Myocyte (in vitro differentiated cells): ENCODE results near the gene MAST4. TPM values are rescaled to one million over a fixed set of nuclear protein-coding genes. Genes with fewer than 3 reads are reported as not detected.

Experiments
- DNase-seq: peaks from one replicate; pipeline ENCODE4 v3.0.0-alpha.2; 2012; ENCODE audit warnings: low read depth
- total RNA-seq: library from RNA; depleted of rRNA; stranded (reverse); fragments of >200 nt; gene quantifications from 2 replicates; pipeline ENCODE4 v1.2.3, GENCODE V29; 2014

Gene MAST4
- total RNA-seq, 1 donor from 2014 or later, result 7.6 TPM

DNA sequence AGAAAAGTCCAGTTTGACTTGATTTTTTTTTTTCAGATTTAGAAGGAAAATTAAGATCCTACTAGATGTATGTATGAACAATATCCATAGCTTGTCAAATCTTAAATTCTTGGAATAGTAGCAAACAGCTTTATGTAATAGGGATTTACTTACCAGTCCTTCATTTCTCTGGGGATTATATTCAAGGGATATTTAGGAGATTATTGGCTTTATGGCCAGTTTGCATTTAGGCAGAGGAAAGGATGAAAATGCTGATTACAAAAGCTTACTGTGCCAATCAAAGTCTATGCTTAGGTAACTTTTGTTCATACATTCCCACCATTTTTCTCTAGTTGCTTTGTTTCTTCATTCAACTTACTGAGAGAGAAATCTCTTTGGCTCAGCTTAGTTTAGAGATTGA is 47.9 kb downstream of the MAST4 start:
- DNase-seq, result no peak

DNA sequence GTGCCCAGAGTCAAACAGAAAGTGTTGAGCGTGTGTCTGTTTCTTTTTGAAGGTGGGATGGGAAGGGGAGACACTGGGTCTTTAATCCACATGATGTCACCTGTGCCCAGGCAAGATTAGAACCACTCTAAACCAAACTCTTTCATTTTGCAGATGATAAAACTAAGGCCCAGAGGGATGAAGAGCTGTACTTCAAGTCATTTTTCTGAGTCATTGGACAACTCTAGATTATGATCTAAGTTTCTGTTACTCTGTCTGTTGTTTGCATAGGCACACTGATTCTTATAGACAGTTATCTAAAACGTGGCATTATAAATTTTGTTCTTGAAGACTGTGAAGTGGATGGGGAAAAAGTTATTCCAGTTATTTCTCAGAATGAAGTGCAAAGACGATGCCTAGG is 48.8 kb downstream of the MAST4 start:
- DNase-seq, result no peak

DNA sequence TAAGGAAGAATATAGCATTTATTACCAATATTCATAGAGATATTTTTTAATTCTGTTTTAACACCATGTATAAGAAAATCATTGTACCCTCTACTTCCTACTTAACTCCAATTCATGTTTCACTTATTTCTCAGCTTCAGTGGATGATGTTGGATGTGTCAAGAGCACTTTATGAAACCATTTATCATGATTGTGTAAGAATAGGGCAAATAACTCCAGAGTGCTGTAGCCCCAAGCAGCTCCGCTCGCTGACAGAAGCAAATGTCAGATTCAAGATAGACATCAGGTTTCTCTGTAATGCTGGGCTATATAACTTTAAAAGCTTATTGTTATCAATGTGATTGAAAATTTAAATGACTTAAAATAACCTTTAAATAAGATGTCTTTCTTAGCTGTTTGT is 50.4 kb downstream of the MAST4 start:
- DNase-seq, result no peak

DNA sequence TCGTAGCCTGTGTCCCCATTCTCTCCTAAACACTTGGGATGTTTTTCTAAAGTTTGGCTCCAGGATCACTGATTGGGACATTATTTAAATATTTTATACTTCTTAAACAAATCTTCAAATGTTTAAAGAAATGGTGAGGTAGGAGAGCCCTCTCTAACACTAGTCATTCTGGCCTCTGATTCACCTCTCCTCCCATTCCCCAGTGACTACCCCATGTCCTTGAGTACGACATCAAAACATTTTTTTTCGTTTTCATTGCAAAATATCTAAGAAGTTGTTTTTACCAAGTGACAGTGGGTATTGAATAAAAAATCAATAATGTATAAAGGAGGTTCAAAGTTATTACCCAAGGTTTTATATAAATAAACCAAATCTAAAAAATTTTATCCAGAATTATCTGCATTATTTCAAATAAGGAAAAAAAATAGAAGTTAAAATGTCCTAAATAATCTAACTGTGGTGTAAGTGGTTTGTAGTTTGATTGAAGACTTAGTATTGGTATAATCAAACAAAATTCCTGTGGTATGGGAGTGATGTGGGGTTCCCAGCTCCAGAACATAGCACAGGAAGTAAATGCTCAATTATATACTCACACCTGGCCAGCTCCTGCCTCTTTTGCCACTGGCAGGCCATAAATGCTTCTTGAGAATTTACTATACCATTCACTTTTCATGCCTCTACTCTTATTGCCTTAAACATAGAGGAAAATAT is 51.1 kb downstream of the MAST4 start:
- no peak for DNase-seq

DNA sequence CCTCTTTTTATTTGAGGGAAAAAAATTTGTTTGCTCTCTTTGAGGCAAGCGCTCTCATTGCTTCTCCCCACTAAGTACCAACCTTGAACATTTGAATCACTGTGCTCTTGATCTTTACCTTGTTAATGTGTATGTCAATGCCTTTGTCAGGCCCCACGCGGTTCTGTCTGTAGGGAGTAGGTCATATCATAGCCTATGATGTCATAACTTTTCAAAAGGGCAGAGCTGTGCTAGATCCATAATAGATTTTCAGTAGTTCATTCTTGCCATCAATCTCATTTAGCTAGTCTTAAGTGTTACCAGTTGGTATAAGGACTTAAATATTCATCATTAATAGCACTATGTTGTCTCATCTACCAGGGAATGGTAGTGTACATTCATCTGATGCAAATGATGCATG is 56.6 kb downstream of the MAST4 start:
- no peak for DNase-seq

DNA sequence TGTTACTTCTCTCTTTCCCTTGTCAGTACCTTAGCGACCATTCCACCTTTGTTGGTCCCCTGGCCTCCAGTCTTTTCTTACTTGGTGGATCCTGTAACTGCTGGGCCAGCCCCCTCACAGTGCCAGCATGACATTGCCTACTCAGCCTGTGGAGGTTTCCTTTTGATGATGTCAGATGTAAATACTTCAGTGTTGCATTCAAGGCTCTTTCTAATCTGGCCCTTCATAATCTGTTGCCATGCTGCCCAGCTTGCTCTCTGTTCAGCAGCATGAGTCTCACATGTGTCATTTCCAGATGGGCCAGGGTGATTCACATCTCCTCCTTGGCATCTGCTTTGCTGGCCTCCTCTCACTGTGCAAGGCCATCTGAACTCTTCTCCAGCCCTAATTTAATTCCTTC is 57.1 kb downstream of the MAST4 start:
- no peak for DNase-seq

DNA sequence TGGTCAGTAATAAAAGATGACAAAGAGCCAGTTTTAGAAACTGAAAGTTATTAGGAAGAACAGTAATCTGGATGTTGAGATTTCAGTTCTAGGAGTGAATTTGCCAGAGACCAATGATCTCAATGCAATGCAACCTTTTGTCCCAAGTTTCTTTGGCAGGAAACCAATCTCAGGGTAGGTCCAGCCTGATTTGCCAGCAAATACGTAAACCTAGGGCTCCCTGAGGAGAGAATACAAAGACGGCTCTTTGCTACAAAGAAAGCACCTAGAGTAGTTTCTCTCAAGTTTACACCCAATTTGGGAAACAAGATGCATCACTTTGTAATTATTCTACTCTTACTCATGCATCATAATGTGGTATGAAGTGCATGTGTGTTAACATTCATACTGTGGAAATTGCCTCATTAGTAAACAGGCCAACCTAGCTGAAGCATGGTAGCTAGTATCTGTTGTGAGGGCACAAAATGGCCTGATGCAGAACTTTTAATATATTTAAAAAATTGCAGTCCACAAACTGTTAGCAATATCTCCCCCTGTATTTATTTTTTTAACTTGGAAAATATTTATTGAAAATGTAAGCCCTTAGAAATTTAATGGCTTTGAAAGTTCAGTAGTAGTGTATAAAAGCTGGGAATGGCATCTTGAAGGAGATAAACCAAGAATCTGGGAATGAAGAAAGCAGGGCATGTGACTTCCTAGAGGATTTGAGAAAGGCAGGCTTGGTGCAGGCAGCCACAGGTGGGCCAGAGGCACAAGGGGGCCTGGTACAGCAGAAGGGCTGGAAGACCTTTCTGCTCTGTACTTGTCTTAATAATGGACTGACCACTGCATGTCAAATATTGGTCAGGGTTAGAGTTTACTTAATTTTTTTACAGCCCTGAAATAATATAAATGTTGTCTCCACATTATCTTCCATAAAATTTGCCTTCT is 59.5 kb downstream of the MAST4 start:
- DNase-seq, result no peak

DNA sequence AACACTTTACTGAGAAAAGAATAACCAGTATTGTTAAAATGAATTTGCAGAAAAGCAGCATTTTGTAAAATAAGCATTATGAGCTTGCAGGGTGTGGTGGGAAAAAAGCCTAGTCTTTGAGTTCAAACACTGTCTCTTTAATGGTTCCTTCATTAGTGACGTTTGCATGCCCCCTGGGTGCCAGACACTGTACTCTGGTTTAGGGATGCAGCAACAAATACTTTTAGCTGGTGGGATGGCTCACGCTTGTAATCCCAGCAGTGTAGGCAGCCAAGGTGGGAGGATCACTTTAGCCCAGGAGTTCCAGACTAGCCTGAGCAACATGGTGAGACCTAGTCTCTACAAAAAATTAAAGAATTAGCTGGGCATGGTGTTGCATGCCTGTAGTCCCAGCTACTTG is 62.3 kb downstream of the MAST4 start:
- no peak for DNase-seq

DNA sequence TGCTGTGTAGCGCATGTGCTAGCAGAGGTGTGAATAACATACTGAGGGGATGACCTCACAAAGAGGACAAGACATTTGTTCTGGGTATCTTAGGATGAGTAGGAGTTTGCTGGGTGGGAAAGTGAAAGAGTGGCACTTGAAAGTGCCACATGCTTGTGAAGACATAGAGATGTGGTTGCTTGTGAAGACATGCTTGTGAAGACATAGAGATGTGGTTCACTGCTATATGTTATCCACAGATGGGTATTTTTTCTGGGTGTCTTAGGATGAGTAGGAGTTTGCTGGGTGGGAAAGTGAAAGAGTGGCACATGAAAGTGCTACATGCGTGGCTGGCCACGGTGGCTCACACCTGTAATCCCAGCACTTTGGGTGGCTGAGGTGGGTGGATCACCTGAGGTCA is 63.6 kb downstream of the MAST4 start:
- no peak for DNase-seq

DNA sequence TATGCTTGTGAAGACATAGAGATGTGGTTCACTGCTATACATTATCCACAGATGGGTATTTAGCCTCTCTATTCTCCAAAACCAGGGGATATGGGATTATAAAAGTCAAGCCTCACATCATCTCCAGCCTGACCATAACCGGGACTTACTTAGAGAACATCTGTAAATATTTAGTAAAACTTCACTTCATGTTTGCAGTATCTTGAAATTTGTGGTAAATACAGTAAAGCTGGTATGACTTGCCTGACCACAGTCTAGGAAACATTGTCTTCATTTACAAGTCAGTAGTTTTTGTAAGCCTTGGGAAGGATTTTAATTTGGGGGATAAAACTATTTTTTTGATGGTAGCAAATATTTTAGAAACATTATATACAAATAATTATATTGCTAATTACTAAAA is 64.2 kb downstream of the MAST4 start:
- no peak for DNase-seq

DNA sequence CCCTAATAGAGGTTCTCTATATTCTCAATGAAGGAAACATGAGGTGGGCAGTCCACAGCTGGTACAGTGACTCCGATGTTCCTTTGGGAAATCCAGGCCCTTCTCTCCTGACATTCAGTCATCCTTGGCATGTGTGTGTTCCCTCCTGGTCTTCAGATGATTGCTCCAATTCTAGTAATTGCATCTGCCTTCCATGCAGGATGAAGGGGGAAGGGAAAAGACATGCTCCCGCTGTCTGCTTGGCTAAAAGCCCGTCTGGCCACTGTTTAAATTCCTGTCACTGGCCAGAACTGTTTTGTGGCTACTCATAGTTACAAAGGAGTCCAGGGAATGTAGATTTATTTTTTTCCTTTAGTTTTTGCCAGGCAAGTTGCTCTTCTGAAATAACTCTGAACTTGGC is 65.0 kb downstream of the MAST4 start:
- peak; percentile 66 for DNase-seq

DNA sequence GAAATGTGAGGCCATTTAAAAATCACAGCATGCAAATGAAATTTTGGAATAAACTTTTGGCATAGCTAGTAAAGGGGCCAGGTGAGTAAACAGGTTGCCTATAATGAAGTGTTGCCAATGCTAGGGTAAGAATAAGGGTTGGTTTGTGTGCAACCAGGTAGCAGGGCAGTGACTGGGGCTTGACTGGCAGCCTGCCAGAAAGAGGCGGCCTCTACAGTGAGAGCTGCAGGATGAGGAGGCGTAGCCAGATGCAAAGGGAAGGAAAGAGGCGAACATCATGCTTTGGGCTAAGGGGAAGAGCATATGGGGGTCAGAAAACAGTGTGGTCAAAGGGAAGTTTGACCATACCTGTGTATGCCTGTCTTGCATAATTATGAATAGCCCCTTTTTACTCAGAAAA is 70.6 kb downstream of the MAST4 start:
- no peak for DNase-seq

DNA sequence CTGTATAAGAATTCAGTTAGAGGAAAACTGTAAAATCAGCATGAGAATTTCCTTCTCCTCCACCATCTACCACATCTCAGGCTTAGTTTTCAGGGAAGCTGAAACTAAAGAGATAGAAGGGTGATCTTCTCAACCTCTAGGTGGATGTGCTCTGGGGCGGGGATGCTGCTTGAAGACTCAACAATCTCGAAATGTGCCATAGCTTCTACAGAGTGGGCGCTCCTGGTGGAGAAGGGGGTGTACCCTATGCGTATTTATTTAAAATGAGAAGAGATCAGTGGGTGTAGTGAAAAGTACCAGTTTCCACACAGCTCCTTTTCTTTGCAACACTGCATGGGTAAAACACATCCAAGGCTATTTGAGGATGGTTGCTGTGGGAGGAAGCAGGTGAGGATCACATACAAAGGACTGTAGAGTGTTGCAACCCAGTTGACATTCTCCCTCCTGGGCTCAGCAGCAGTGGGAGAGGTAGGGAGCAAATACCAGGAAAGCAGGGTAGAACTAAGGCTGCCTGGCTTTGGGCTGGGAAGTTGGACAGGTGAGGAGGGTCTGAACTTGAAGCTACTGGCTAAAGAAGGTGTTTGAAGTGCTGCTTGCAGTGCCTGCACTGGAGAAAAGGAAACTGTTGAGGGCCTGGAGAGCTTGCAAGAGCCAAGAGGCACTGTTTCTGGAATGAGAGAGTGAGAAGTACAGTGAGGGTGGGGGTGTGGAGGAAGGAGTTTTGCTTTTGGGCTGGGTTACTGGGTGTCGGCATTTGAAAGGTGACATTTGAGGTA is 73.1 kb downstream of the MAST4 start:
- no peak for DNase-seq

DNA sequence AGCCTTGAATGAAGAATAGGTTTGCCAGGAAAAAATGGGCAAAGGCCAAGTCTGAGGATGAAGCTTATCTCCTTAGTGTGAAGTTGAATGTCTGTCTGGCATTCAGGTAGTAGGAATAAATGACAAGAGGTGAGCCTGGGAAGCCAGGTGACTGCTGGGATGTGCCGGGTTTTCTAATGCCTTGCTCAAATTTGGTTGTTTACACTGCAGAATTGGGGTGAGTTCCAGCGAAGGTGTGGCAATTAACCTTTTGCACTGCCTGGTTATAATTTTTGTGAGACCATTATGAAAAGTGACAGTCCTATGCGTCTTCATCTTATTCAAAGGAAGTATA is 73.6 kb downstream of the MAST4 start:
- no peak for DNase-seq

DNA sequence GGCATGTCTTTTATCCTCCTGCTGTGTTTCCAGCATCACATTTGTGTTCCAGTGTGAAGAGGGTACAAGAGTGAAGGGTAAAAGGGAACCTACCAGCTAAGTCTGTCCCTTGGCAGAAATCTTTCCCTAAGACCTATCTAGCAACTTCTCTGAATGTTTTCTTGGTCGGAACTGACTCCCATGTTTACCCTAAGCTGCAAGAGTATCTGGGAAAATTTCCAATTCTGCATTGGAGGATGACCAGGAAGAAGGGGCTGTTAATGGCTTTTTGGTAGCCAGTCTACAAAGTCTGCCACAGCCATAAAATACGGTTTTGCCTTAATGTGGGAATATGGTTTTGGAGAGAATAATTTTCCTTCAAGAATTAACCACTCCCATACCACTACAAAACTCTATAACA is 75.1 kb downstream of the MAST4 start:
- DNase-seq, result no peak

DNA sequence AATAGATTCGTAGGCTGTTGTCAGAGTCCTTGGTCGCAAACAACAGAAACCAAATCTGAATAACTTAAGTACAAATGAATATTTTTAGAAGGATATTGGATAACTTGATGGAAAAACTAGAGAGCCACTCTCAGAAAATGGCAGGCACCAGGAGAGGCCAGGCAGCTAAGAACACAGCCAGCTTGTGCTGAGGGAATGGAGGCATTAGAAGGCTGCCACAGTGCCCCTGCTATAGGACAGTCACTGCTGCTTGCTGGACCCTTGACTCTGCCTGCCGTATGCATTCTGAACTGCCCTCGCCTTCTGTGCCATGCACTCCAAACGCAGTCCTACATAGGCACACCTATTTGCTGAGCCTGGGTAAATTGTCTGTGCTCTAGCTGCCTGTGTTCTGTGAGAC is 78.6 kb downstream of the MAST4 start:
- no peak for DNase-seq

DNA sequence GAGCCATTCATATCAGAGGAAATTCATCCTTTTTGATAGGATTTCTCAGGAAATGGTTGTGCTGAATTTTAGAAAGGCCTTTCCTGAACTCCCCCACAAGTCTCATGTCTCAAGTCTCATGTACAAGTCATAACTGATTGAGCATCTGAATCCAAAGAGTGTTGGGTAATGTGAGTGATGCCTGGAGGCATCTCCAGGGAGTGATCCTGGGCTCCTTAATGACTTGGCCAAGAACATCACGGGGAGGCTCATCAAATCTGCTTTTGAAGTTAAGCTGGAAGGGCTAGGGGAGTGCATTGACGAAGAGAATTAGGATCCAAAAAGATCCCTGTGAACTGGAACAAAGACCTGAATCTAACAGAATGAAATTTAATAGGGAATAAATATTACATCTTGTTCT is 79.2 kb downstream of the MAST4 start:
- DNase-seq, result no peak

DNA sequence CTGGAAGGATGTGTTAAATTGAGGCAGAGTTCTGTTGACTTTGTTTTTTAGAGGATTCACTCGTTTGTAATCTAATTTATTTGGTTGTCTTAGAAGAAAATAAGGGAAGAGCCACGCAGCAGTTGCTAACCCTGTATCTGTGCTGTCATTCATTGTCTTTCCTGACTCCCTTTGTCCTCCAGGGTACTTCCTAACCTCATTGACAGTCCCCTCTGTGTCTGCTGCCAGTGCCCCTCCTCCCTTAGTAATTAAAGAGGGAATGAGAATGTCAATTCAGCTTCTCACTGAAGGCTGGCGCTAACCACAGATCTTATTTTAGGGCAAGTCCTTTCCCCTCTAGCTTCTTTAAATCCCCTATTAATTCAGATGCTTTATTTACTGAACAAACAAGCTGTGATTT is 84.0 kb downstream of the MAST4 start:
- DNase-seq, result no peak

DNA sequence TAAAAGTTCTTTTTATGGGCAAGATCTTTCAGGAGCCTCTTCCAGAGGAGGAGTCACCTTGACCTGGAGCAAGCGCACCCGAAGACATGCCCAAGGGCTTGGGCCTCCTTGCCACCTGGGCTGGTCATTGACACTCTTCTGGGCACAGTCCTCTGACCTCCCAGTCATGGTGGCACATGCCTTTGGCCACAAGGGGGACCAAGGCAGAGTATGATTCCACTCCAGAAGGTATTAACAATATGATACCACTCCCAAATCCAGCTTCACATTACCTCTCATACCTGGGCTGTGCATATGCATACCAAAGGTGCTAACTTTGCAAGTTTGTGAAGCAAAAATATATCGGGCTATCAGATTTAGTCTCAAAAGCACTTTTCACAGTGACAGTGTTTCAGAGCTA is 84.6 kb downstream of the MAST4 start:
- no peak for DNase-seq

DNA sequence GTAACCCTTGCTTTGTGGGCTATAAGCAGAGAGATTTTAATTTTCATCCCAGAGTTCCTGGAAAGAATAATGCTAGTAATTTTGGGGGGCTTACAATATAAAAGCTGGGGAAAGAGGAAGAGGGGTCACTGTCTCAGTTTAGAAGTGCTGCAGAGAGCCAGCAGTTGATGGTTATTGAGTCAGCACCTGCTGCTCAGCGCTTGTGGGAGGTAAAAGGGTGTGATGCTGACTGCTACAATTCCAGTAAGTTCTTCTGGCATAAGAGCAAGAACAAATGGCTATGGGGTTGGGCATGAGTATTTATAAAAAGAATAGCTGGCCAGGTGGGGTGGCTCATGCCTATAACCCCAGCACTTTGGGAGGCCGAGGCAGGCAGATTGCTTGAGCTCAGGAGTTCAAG is 88.5 kb downstream of the MAST4 start:
- DNase-seq, result no peak

DNA sequence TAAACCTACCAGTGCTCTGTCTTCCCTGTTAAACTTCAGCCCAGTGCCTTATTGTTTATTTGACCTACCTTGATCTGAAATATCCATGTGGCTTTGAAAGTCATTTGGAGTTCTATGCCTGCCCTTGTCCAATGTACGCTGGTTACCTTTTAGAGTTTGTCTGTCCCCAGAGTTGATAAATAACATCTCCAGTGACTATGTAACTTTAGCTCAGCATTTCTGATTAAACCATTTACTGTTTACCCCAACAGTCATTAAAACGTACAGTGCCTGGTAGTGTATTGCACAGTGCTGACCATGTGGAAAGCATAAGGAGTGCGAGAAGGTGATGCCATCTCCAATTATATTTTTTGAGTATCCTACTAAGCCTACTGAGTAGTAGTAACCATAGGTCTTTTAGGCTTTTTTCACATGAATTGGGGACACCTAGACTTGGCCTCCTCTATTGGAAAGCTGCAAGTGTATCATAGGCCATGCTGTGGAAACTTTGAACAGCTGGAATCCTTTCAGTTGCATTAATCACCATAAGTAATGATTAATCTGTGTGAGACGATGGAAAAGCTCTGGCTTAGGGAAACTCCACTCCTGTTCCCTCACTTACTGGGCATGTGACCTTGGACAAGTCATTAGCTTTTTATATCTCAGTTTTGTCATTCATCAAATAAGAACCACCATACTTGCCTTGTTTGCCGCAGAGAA is 93.5 kb downstream of the MAST4 start:
- no peak for DNase-seq

DNA sequence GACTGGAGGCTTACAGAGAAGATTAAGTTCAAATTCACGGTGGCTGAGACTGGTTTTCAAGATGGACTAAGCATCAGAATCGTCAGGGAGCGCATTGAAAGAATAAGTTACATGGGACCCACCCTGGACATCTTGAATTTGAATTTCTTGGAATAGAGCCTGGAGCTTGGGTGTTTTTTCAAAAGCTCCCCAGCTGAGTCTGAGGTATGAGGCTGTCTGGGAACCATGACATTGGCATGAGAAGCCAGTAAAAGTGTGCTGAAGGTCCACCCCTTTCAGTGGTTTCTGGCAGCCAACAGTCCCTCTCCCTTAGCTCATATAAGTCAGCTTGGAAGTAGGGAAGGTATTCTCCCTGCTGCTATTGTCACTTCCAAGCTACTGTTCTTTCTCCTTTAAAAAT is 97.8 kb downstream of the MAST4 start:
- no peak for DNase-seq
